ENCODE results near the gene MGMT.

DNA sequence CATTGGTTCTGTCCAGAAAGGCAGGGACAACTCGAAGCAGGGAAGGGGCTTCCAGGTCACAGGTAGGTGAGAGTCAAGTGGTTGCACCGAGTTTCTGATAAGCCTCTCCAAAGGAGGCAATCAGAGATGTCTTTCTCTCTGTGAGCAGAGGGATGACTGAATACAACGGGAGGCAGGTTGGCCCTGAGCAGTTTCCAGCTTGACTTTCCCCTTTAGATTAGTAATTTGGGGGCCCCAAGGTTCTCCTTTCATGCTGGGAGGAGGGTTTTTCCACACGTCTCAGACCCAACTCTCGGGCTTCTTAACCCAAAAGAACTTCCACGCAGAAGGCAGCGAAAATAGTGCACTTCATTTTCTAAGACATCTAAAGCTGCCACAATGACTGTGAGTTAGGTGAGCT is 189.6 kb downstream of the MGMT start:
- TF ChIP-seq, protein P1, sequence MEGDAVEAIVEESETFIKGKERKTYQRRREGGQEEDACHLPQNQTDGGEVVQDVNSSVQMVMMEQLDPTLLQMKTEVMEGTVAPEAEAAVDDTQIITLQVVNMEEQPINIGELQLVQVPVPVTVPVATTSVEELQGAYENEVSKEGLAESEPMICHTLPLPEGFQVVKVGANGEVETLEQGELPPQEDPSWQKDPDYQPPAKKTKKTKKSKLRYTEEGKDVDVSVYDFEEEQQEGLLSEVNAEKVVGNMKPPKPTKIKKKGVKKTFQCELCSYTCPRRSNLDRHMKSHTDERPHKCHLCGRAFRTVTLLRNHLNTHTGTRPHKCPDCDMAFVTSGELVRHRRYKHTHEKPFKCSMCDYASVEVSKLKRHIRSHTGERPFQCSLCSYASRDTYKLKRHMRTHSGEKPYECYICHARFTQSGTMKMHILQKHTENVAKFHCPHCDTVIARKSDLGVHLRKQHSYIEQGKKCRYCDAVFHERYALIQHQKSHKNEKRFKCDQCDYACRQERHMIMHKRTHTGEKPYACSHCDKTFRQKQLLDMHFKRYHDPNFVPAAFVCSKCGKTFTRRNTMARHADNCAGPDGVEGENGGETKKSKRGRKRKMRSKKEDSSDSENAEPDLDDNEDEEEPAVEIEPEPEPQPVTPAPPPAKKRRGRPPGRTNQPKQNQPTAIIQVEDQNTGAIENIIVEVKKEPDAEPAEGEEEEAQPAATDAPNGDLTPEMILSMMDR (IDR thresholded peaks at IDR 0.05): no peak
- no peak for TF ChIP-seq POLR2A (IDR thresholded peaks at IDR 0.05; ENCODE audit: low read depth)
